Measurements from ENCODE around the gene BANF2.

- TF ChIP-seq POLR2A (IDR thresholded peaks at IDR 0.05; ENCODE audit: low read depth) = no peak
- no peak for TF ChIP-seq CTCF (IDR thresholded peaks at IDR 0.05)
- no peak for TF ChIP-seq POLR2AphosphoS5 (IDR thresholded peaks at IDR 0.05)
- TF ChIP-seq EP300 (IDR thresholded peaks at IDR 0.05) = no peak
These were observed 26.7 kb upstream of the BANF2 start for GRCh38 chr20:17673084-17673483.
